Right lobe of liver (tissue), 4 donors: Measurements from ENCODE around the gene UNC13D.
"Not testable (repeated sequence)": the region's sequence is repeated elsewhere in the genome, so short reads cannot be mapped to it uniquely, and the experiment has no call there.

Experiments
- POLR2A ChIP-seq: fragments of 450-650 bp; IDR thresholded peaks from one replicate; pipeline ENCODE4 v1.6.1; 2017; ENCODE audit warnings: antibody characterized with exemption, mild to moderate bottlenecking
- TF ChIP-seq, protein P1 (sequence below), 4 donors: fragments of 200-600 bp in 3 of 4; fragments of 450-650 bp in 1 of 4; IDR thresholded peaks; one replicate each; pipeline versions ENCODE4 v1.5.1 to v1.8.0; 2016 to 2022; ENCODE audit warnings: antibody characterized with exemption in 4 of 4, mild to moderate bottlenecking in 2 of 4
- donor health status: DM: no; HTN: no; CAD: no.
- donor health status: DM: no; HTN: no; CAD: no.
- donor health status: DM: no; HTN: yes; CAD: no.

DNA sequence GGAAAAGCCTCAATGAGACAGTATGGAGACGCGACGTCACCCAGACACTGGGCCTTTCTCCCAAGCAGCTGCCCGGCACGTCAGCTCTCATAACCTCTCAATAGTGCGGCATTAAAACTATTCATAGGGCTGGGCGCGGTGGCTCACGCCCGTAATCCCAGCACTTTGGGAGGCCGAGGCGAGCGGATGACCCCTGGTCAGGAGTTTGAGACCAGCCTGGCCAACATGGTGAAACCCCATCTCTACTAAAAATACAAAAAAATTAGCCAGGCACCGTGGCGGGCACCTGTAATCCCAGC, 7.4 kb upstream of the UNC13D start:
- TF ChIP-seq POLR2A = not testable (repeated sequence)
- TF ChIP-seq, protein P1, sequence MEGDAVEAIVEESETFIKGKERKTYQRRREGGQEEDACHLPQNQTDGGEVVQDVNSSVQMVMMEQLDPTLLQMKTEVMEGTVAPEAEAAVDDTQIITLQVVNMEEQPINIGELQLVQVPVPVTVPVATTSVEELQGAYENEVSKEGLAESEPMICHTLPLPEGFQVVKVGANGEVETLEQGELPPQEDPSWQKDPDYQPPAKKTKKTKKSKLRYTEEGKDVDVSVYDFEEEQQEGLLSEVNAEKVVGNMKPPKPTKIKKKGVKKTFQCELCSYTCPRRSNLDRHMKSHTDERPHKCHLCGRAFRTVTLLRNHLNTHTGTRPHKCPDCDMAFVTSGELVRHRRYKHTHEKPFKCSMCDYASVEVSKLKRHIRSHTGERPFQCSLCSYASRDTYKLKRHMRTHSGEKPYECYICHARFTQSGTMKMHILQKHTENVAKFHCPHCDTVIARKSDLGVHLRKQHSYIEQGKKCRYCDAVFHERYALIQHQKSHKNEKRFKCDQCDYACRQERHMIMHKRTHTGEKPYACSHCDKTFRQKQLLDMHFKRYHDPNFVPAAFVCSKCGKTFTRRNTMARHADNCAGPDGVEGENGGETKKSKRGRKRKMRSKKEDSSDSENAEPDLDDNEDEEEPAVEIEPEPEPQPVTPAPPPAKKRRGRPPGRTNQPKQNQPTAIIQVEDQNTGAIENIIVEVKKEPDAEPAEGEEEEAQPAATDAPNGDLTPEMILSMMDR (IDR thresholded peaks at IDR 0.05) = not testable (repeated sequence)
